Measurements from ENCODE around the gene ATP11C. TPM values are rescaled to one million over a fixed set of nuclear protein-coding genes. Genes with fewer than 3 reads are reported as not detected.
A peak's percentile ranks its signal among the peaks of the same experiment; 100 is the strongest.

Gene ATP11C
- total and polyA plus RNA-seq, 2 of the 4 experiments (the other 2 are of a cell fraction), result 19.3 to 40.0 TPM

DNA sequence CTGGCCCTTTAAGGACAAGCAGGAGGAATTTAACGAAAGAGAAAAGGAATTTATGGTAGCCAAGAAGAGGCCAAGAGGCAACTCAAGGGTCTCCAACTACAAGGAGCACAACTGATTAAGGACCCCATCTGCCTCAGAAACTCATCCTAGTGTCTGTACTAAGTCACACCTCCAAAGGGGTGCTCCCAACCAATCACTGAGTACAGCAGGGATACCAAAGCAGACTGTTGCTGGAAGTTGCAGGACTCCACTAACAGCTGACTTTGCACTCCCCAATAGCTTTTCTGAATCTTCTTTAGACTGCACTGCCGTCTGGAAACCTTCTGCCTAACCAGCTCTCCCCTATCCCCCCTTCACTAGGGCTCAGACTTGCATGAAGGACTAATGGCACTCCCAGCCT, 50.6 kb downstream of the ATP11C start:
- DNase-seq, result no peak
- H2AFZ ChIP-seq (replicated peaks; ENCODE audit: low read length, poor library complexity), result peak overlapping the region; percentile 29
- H3K36me3 ChIP-seq (ENCODE audit: control insufficient read depth, insufficient read depth, low read length), result no peaks in the 10 kb centered on the region
- 0 out of 3 replicates have a peak overlapping the region, but pooled peaks have one; percentile 49 for H2BK15ac ChIP-seq (ENCODE audit: low read depth, low read length)
- WGBS, 2 experiments (ENCODE audit: extremely low coverage in 2 of 2, insufficient read length in 1 of 2), result no CpG with 5 or more reads among the region's 2 CpGs
- H3K27me3 ChIP-seq (ENCODE audit: control insufficient read depth, insufficient read depth, low read length), result no peaks in the 10 kb centered on the region
- H2AK9ac ChIP-seq (replicated peaks; ENCODE audit: low read depth, low read length, poor library complexity), result peak overlapping the region; percentile 81
- no peak for TF ChIP-seq MXI1 (IDR thresholded peaks at IDR 0.05; ENCODE audit: borderline replicate concordance, low read depth, low read length)
- no peak for TF ChIP-seq FOS (IDR thresholded peaks at IDR 0.05; ENCODE audit: low read depth, low read length)
- TF ChIP-seq, protein P1, sequence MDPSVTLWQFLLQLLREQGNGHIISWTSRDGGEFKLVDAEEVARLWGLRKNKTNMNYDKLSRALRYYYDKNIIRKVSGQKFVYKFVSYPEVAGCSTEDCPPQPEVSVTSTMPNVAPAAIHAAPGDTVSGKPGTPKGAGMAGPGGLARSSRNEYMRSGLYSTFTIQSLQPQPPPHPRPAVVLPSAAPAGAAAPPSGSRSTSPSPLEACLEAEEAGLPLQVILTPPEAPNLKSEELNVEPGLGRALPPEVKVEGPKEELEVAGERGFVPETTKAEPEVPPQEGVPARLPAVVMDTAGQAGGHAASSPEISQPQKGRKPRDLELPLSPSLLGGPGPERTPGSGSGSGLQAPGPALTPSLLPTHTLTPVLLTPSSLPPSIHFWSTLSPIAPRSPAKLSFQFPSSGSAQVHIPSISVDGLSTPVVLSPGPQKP (IDR thresholded peaks at IDR 0.05; ENCODE audit: borderline replicate concordance, low read depth, low read length), result no peak
- TF ChIP-seq CHD1 (IDR thresholded peaks at IDR 0.05; ENCODE audit: low read depth, low read length), result no peak
- TF ChIP-seq CEBPB (IDR thresholded peaks at IDR 0.05; ENCODE audit: low read depth, low read length), result no peak
- no peak for TF ChIP-seq RAD21 (IDR thresholded peaks at IDR 0.05; ENCODE audit: low read length)
- no peak for TF ChIP-seq RFX5 (IDR thresholded peaks at IDR 0.05; ENCODE audit: low read depth, low read length)
- TF ChIP-seq RCOR1 (IDR thresholded peaks at IDR 0.05; ENCODE audit: insufficient replicate concordance, low read length), result no peak
- no peak for TF ChIP-seq SMC3 (IDR thresholded peaks at IDR 0.05; ENCODE audit: low read depth, low read length)
- no peak for TF ChIP-seq MAZ (IDR thresholded peaks at IDR 0.05; ENCODE audit: borderline replicate concordance, low read depth, low read length)
- TF ChIP-seq BHLHE40 (IDR thresholded peaks at IDR 0.05; ENCODE audit: low read depth, low read length), result no peak
- TF ChIP-seq NFE2L2 (IDR thresholded peaks at IDR 0.05; ENCODE audit: low read depth, low read length), result no peak
- TF ChIP-seq, protein P2, sequence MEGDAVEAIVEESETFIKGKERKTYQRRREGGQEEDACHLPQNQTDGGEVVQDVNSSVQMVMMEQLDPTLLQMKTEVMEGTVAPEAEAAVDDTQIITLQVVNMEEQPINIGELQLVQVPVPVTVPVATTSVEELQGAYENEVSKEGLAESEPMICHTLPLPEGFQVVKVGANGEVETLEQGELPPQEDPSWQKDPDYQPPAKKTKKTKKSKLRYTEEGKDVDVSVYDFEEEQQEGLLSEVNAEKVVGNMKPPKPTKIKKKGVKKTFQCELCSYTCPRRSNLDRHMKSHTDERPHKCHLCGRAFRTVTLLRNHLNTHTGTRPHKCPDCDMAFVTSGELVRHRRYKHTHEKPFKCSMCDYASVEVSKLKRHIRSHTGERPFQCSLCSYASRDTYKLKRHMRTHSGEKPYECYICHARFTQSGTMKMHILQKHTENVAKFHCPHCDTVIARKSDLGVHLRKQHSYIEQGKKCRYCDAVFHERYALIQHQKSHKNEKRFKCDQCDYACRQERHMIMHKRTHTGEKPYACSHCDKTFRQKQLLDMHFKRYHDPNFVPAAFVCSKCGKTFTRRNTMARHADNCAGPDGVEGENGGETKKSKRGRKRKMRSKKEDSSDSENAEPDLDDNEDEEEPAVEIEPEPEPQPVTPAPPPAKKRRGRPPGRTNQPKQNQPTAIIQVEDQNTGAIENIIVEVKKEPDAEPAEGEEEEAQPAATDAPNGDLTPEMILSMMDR (conservative IDR thresholded peaks at IDR 0.05; ENCODE audit: low read depth, low read length), result no peak
- TF ChIP-seq, protein P3, sequence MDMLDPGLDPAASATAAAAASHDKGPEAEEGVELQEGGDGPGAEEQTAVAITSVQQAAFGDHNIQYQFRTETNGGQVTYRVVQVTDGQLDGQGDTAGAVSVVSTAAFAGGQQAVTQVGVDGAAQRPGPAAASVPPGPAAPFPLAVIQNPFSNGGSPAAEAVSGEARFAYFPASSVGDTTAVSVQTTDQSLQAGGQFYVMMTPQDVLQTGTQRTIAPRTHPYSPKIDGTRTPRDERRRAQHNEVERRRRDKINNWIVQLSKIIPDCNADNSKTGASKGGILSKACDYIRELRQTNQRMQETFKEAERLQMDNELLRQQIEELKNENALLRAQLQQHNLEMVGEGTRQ (IDR thresholded peaks at IDR 0.05; ENCODE audit: low read depth, low read length), result no peak
- no peak for TF ChIP-seq MAFK (IDR thresholded peaks at IDR 0.05; ENCODE audit: low read depth, low read length)
- TF ChIP-seq POLR2A (IDR thresholded peaks at IDR 0.05; ENCODE audit: low read depth, low read length), result no peak
- peak overlapping the region; percentile 81 for H2BK120ac ChIP-seq (ENCODE audit: low read depth, low read length)
- peak overlapping the region; percentile 78; the same call in 1 of the 2 replicates for H3K14ac ChIP-seq (replicated peaks; ENCODE audit: low read depth, low read length)
- peaks cover 3 to 33% of the 10 kb centered on the region in 2 experiments for H3K79me1 ChIP-seq (ENCODE audit: low read depth in 1 of 2, low read length in 2 of 2)
- ChIA-PET POLR2A (ENCODE audit: unreplicated experiment) (no interaction called here), CTCF (no interaction called here)
- in situ Hi-C loops (cut with MboI; ENCODE audit: low sequenced_read_pairs), result no loop called here
- intact Hi-C loops (cut with micrococcal nuclease), result loop anchor here (5.0 kb wide), 1 partner anchor 45 kb away; no protein-coding TSS in a partner anchor
- H3K9me3 ChIP-seq (ENCODE audit: control insufficient read depth, insufficient read depth, low read length), result no peaks in the 10 kb centered on the region
- H2BK20ac ChIP-seq (ENCODE audit: low read depth, low read length), result peak overlapping the region; percentile 84
- peaks cover 9% of the 10 kb centered on the region for H3K9me1 ChIP-seq (ENCODE audit: insufficient read depth, low read length)
- ATAC-seq (ENCODE audit: low read depth), result peak; percentile 57
- BruUV-seq (replicated peaks), result no TSS peak
- dilution Hi-C loops (cut with HindIII; ENCODE audit: low sequenced_read_pairs, unreplicated experiment), result no loop called here
- peak overlapping the region; percentile 58 for H2BK5ac ChIP-seq (ENCODE audit: low read depth, low read length, poor library complexity, severe bottlenecking)
- H3K18ac ChIP-seq (ENCODE audit: low read depth, low read length), result peak overlapping the region; percentile 52
- 0 out of 2 replicates have a peak overlapping the region, but pooled peaks have one; percentile 37 for H3K9ac ChIP-seq (ENCODE audit: low read depth, low read length)
- peak overlapping the region; percentile 43; the same call in 1 of the 2 replicates for H4K91ac ChIP-seq (ENCODE audit: insufficient read depth, low read depth, low read length)
- no peak overlapping the region for H4K5ac ChIP-seq (ENCODE audit: low read depth, low read length)
- no peak overlapping the region for H3K56ac ChIP-seq (ENCODE audit: extremely low read depth, insufficient read depth, low read length)
- H3K4me2 ChIP-seq (ENCODE audit: low read depth, low read length), result peak overlapping the region; percentile 36; the same call in 1 of the 2 replicates
- H4K20me1 ChIP-seq (ENCODE audit: insufficient read depth, low read length), result no peaks in the 10 kb centered on the region
- H3K27ac ChIP-seq (ENCODE audit: insufficient read depth, low read length), result peak overlapping the region; percentile 52; the same call in 1 of the 2 replicates
- H3K4ac ChIP-seq (ENCODE audit: low read depth, low read length), result peak overlapping the region; percentile 82
- 0 out of 2 replicates have a peak overlapping the region, but pooled peaks have one; percentile 33 for H2AK5ac ChIP-seq (ENCODE audit: low read depth, low read length)
- peak overlapping the region; percentile 34 to 51; a peak in 2 of 4 replicates for H4K8ac ChIP-seq (ENCODE audit: low read depth in 2 of 2, low read length in 2 of 2)
- peak overlapping the region; percentile 46; the same call in 1 of the 2 replicates for H3K23ac ChIP-seq (ENCODE audit: low read depth, low read length)
- H3K4me3 ChIP-seq (ENCODE audit: insufficient read depth, low read depth, low read length), result no peak overlapping the region
- peaks cover 16% of the 10 kb centered on the region for H3K4me1 ChIP-seq (ENCODE audit: control insufficient read depth, insufficient read depth, low read length)
